ENCODE data around the gene SNTA1. TPM values are rescaled to one million over a fixed set of nuclear protein-coding genes. Genes with fewer than 3 reads are reported as not detected.
A peak's percentile ranks its signal among the peaks of the same experiment; 100 is the strongest.

Gene SNTA1
- total and polyA plus RNA-seq, 2 of the 13 experiments (the other 11 are each of a cell fraction or from before 2014, with no cell fraction given) = 16.4 to 18.3 TPM

- no peak for TF ChIP-seq MAZ (IDR thresholded peaks at IDR 0.05; ENCODE audit: borderline replicate concordance, low read depth, low read length)
- TF ChIP-seq MAZ (CRISPR knock-in tag; IDR thresholded peaks at IDR 0.05; ENCODE audit: low read depth) = 0 out of 2 replicates have a peak, but pooled peaks have one; percentile 19
- no peak for TF ChIP-seq ZNF790 (CRISPR knock-in tag; IDR thresholded peaks at IDR 0.05; ENCODE audit: borderline replicate concordance)
- 0 out of 2 replicates have a peak, but pooled peaks have one; percentile 54 for TF ChIP-seq ZNF263 (CRISPR knock-in tag; IDR thresholded peaks at IDR 0.05)
- 0 out of 2 replicates have a peak, but pooled peaks have one; percentile 54 for TF ChIP-seq SMYD3 (CRISPR knock-in tag; IDR thresholded peaks at IDR 0.05)
- 0 out of 2 replicates have a peak, but pooled peaks have one; percentile 26 for TF ChIP-seq TFDP2 (CRISPR knock-in tag; IDR thresholded peaks at IDR 0.05)
- TF ChIP-seq PAF1 (CRISPR knock-in tag; IDR thresholded peaks at IDR 0.05) = no peak
- peak; percentile 43; the same call in 1 of the 2 replicates for TF ChIP-seq ZFY (CRISPR knock-in tag; IDR thresholded peaks at IDR 0.05)
- 0 out of 2 replicates have a peak, but pooled peaks have one; percentile 6 for TF ChIP-seq KMT2B (CRISPR knock-in tag; IDR thresholded peaks at IDR 0.05)
- peak; percentile 7; the same call in 1 of the 2 replicates for TF ChIP-seq RFX5 (IDR thresholded peaks at IDR 0.05; ENCODE audit: low read depth, low read length)
- peak; percentile 18; the same call in 1 of the 2 replicates for TF ChIP-seq ZNF331 (CRISPR knock-in tag; IDR thresholded peaks at IDR 0.05)
- no peak for TF ChIP-seq ZNF234 (CRISPR knock-in tag; conservative IDR thresholded peaks at IDR 0.05)
- no peak for TF ChIP-seq RNF2 (conservative IDR thresholded peaks at IDR 0.05; ENCODE audit: low read depth)
- no peak for TF ChIP-seq SOX6 (IDR thresholded peaks at IDR 0.05)
- peak; percentile 30; the same call in 1 of the 2 replicates for TF ChIP-seq SOX6 (CRISPR knock-in tag; IDR thresholded peaks at IDR 0.05)
- TF ChIP-seq ZNF580 (CRISPR knock-in tag; IDR thresholded peaks at IDR 0.05; ENCODE audit: borderline replicate concordance, low read depth) = 0 out of 2 replicates have a peak, but pooled peaks have one; percentile 43
- peak; percentile 93 for TF ChIP-seq ZNF629 (CRISPR knock-in tag; conservative IDR thresholded peaks at IDR 0.05)
- TF ChIP-seq SP4 (CRISPR knock-in tag; IDR thresholded peaks at IDR 0.05) = peak; percentile 14; the same call in 1 of the 2 replicates
- no peak for TF ChIP-seq ZNF562 (CRISPR knock-in tag; IDR thresholded peaks at IDR 0.05; ENCODE audit: borderline replicate concordance)
- TF ChIP-seq ZNF576 (CRISPR knock-in tag; IDR thresholded peaks at IDR 0.05) = no peak
- TF ChIP-seq KDM3A (CRISPR knock-in tag; IDR thresholded peaks at IDR 0.05; ENCODE audit: low read depth) = 0 out of 2 replicates have a peak, but pooled peaks have one; percentile 18
- peak; percentile 26; the same call in 1 of the 2 replicates for TF ChIP-seq HNF1A (IDR thresholded peaks at IDR 0.05; ENCODE audit: low read depth)
- no peak for TF ChIP-seq HNF1A (CRISPR knock-in tag; IDR thresholded peaks at IDR 0.05; ENCODE audit: borderline replicate concordance)
- no peak for TF ChIP-seq ZFAT (CRISPR knock-in tag; conservative IDR thresholded peaks at IDR 0.05)
- no peak for TF ChIP-seq ELF1 (CRISPR knock-in tag; IDR thresholded peaks at IDR 0.05)
- 0 out of 2 replicates have a peak, but pooled peaks have one; percentile 11 for TF ChIP-seq CHD4 (IDR thresholded peaks at IDR 0.05; ENCODE audit: borderline replicate concordance, low read length)
These were observed 2.2 kb downstream of the SNTA1 start (continued) for GRCh38 chr20:33441142-33441955.
